ENCODE measurements around the gene ELF2.

DNA sequence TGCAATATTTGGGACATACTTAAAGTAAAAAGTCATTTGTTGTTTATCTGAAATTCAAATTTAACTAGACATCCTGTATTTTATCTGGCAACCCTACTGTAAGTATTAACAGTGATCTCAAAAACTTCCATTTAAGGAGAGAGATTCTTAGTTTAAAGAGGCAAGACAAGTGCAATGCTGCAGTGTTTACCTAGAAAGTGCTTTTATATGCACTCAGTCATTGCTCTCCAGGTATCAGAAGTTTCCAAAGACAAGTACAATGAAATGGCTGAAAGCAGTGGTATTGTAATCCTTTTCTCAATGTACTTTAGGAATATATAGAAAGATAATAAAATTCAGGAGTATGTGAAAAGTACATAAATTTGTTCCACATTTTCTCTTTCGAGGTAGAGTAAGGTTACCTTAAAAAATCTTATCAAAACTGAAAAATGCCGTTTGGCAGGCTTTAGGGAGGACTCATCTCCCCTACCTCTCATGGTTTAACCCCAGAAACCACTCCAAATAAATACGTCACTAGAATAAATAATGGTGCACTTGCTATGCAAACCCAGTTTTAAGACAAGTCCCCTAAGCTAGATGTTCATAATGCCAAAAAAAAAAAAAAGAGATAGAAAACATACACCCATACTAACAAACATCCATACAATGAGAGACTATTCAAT is 45.7 kb downstream of the ELF2 start:
- TF ChIP-seq, protein P1, sequence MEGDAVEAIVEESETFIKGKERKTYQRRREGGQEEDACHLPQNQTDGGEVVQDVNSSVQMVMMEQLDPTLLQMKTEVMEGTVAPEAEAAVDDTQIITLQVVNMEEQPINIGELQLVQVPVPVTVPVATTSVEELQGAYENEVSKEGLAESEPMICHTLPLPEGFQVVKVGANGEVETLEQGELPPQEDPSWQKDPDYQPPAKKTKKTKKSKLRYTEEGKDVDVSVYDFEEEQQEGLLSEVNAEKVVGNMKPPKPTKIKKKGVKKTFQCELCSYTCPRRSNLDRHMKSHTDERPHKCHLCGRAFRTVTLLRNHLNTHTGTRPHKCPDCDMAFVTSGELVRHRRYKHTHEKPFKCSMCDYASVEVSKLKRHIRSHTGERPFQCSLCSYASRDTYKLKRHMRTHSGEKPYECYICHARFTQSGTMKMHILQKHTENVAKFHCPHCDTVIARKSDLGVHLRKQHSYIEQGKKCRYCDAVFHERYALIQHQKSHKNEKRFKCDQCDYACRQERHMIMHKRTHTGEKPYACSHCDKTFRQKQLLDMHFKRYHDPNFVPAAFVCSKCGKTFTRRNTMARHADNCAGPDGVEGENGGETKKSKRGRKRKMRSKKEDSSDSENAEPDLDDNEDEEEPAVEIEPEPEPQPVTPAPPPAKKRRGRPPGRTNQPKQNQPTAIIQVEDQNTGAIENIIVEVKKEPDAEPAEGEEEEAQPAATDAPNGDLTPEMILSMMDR (IDR thresholded peaks at IDR 0.05): no peak
- TF ChIP-seq, protein P2, sequence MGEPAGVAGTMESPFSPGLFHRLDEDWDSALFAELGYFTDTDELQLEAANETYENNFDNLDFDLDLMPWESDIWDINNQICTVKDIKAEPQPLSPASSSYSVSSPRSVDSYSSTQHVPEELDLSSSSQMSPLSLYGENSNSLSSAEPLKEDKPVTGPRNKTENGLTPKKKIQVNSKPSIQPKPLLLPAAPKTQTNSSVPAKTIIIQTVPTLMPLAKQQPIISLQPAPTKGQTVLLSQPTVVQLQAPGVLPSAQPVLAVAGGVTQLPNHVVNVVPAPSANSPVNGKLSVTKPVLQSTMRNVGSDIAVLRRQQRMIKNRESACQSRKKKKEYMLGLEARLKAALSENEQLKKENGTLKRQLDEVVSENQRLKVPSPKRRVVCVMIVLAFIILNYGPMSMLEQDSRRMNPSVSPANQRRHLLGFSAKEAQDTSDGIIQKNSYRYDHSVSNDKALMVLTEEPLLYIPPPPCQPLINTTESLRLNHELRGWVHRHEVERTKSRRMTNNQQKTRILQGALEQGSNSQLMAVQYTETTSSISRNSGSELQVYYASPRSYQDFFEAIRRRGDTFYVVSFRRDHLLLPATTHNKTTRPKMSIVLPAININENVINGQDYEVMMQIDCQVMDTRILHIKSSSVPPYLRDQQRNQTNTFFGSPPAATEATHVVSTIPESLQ (CRISPR knock-in tag; IDR thresholded peaks at IDR 0.05): no peak
- no peak for TF ChIP-seq RORB (CRISPR knock-in tag; IDR thresholded peaks at IDR 0.05)
- TF ChIP-seq, protein P3, sequence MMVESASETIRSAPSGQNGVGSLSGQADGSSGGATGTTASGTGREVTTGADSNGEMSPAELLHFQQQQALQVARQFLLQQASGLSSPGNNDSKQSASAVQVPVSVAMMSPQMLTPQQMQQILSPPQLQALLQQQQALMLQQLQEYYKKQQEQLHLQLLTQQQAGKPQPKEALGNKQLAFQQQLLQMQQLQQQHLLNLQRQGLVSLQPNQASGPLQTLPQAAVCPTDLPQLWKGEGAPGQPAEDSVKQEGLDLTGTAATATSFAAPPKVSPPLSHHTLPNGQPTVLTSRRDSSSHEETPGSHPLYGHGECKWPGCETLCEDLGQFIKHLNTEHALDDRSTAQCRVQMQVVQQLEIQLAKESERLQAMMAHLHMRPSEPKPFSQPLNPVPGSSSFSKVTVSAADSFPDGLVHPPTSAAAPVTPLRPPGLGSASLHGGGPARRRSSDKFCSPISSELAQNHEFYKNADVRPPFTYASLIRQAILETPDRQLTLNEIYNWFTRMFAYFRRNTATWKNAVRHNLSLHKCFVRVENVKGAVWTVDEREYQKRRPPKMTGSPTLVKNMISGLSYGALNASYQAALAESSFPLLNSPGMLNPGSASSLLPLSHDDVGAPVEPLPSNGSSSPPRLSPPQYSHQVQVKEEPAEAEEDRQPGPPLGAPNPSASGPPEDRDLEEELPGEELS (CRISPR knock-in tag; IDR thresholded peaks at IDR 0.05): no peak
- TF ChIP-seq KAT7 (CRISPR knock-in tag; IDR thresholded peaks at IDR 0.05; ENCODE audit: borderline replicate concordance): no peak
- TF ChIP-seq ZNF219 (CRISPR knock-in tag; IDR thresholded peaks at IDR 0.05; ENCODE audit: borderline replicate concordance): no peak
- TF ChIP-seq ETV6 (CRISPR knock-in tag; IDR thresholded peaks at IDR 0.05): no peak
- TF ChIP-seq, protein P4, sequence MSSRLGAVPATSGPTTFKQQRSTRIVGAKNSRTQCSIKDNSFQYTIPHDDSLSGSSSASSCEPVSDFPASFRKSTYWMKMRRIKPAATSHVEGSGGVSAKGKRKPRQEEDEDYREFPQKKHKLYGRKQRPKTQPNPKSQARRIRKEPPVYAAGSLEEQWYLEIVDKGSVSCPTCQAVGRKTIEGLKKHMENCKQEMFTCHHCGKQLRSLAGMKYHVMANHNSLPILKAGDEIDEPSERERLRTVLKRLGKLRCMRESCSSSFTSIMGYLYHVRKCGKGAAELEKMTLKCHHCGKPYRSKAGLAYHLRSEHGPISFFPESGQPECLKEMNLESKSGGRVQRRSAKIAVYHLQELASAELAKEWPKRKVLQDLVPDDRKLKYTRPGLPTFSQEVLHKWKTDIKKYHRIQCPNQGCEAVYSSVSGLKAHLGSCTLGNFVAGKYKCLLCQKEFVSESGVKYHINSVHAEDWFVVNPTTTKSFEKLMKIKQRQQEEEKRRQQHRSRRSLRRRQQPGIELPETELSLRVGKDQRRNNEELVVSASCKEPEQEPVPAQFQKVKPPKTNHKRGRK (CRISPR knock-in tag; IDR thresholded peaks at IDR 0.05; ENCODE audit: borderline replicate concordance): no peak

Data from WTC11 (cell line).